ENCODE data around the gene ATP6V0E2. TPM values are rescaled to one million over a fixed set of nuclear protein-coding genes. Genes with fewer than 3 reads are reported as not detected.

The ATP6V0E2 gene
- total RNA-seq, 1 experiment from 2014 or later = 25.4 TPM

- no peak for DNase-seq (ENCODE audit: low spot score)
Observed at GRCh38 chr7:149838992-149839408, 34.8 kb upstream of the ATP6V0E2 start.

DNA sequence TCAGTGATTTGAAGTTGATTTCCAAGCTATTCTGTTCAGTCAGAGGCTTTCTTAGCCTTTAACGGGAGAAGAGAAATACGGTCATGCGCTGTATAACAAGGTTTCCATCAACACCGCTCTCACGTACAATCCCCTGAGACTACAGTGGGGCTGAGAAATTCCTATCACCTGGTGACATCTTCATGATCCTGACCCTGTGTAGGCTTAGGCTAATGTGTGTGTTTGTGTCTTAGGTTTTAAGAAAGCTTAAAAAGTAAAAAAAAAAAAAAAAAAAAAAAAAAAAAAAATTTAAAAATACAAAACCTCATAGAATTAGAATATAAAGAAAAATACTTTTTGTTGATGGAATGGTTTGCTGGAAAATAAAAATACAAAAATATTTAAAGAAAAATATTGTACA is 33.8 kb upstream of the ATP6V0E2 start:
- DNase-seq (ENCODE audit: low spot score) = no peak

GRCh38 chr7:149843566-149843965 is 30.2 kb upstream of the ATP6V0E2 start:
- DNase-seq (ENCODE audit: low spot score) = no peak

GRCh38 chr7:149844445-149844844 is 29.3 kb upstream of the ATP6V0E2 start:
- DNase-seq (ENCODE audit: low spot score) = no peak

DNA sequence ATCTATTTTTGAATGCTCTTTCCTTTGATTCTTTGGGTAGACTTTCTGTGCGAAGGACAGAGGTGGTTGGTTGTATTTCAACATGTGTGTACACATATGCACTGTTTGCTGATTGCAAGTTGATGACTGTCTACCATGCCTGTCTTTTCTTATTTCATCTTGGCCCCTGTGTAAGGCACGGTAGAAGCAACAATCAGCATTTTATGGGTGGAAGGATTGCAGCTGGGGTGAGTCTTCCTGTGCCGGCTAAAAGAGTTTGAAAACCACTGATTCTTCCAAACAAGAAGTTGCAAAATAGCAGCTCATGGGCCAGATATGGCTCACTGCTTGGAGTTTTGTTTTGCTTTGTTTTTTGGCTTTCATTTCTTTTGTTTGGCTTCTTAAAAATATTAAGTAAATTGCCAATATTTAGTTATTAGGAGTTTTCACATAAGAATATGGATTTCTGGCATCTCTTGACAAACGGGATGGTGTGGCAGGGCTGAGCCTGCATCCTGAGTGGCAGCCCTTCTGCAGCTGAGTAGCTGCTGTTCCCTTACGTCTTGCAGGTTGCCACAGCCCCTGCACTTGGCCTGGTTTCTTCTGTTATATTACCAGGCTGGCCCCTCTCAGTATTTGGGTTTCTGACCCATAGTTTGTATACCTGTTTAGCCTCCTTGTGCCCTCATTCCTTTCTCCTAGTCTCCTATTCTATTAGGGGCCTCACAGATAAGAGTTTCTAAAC is 28.4 kb upstream of the ATP6V0E2 start:
- no peak for DNase-seq (ENCODE audit: low spot score)

DNA sequence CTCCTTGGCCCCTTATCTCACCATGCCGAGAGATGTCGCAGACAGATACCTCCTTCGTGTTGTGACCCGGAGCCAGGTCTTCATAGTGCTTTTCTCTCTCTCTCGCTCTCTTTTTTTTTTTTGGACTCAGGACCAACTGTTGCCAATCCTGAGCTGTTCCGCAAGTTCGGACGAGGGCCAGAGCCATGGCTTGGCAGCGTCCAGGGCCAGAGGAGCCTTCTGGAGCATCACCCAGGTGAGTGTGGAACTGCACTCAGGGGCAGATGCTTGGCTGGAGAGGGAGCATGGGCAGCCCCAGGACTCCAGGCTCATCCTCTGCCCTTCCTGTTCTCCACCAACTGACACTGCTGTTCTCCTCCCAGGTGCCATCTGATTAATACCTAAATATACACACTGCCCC is 27.7 kb upstream of the ATP6V0E2 start:
- no peak for DNase-seq (ENCODE audit: low spot score)

DNA sequence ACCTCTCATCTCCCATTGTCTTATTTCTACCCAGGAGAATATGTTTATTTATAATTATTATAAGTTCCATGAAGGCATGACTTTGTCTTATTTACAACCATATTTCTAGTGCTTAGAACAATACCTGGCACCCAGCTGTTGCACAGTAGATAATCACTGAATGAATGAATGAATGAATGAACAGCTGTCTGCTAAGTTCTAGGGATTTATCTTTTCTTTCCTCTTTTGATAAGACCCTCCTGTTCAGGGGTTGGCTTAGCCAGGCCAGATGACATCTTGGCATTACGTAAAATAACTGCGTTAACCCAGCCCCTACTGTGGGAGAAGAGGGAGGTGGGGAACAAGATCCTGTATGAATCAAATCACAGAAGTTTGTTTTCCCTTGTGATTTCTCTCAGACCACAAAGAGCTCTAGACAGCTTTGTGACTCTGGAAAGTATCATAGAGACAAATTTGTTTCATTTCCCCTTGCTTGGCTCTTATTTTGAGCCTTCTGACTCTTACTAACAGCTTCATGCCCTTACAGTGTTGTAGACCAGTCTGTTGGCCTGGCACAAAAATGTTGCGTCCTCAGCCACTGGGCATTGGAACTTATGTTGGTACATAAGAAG is 27.2 kb upstream of the ATP6V0E2 start:
- DNase-seq (ENCODE audit: low spot score) = no peak

DNA sequence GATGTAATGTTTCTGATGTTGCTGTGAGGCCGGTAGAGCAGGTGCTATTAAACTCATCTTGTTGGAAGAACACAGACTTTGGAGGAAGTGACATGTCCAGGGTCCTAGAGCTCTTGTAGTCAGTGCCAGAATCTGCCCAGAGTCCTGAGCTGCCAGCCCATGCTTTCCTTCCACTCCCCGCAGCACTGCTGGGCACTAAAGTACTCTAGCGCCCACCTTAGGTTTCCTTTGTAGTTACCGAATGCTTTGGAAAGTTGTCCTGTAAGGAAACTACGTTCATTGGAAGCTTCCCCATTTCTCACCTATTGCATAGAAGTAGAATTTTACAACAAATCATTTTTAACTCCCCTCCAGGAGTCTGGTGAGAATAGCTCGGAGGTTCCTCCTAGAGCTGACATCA is 24.6 kb upstream of the ATP6V0E2 start:
- DNase-seq (ENCODE audit: low spot score) = no peak

GRCh38 chr7:149850007-149850594 is 23.7 kb upstream of the ATP6V0E2 start:
- no peak for DNase-seq (ENCODE audit: low spot score)

GRCh38 chr7:149850716-149851115 is 23.1 kb upstream of the ATP6V0E2 start:
- DNase-seq (ENCODE audit: low spot score) = no peak

GRCh38 chr7:149851449-149851848 is 22.3 kb upstream of the ATP6V0E2 start:
- no peak for DNase-seq (ENCODE audit: low spot score)

DNA sequence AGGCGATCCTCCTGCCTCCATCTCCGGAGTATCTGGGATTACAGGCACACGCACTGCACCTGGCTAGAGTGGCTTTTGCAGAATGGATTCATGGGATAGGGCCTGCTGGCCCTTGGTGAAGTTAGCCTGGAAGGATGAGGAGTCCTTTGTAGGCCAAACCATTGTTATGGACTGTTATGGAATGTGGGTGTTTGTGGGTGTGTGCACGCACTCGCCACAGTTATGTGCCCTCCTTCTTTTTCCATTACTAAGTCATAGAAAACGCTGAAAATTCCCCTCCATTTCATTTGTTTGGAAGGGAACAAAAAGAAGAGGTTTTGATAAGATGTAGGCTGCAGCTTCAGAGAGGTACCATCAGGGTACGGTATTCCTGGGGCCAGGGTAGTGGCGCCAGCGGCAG is 20.6 kb upstream of the ATP6V0E2 start:
- no peak for DNase-seq (ENCODE audit: low spot score)

- DNase-seq (ENCODE audit: low spot score) = peak; percentile 81
Observed at GRCh38 chr7:149854611-149855360, 19.0 kb upstream of the ATP6V0E2 start.

- DNase-seq (ENCODE audit: low spot score) = peak; percentile 74
Observed at GRCh38 chr7:149855361-149856305, 18.1 kb upstream of the ATP6V0E2 start.

DNA sequence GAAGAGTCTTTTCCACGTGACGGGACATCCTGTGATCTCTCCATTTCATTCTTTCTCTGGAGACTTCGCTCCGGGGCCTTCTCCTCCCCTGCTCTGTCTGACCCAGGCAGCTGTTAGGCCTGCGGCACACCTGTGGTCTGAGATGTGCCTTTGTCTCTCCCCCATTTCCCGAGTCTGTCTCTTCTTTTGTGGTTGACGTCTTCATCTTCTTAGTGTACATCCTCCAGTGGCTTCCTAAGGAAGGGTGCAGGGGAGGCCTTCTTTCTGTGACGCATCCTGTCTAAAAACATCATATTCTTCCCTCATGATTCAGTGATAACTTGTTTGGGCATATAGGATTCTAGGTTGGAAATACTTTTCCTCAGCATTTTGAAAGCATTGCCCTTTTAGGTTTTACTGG is 17.2 kb upstream of the ATP6V0E2 start:
- DNase-seq (ENCODE audit: low spot score) = no peak

DNA sequence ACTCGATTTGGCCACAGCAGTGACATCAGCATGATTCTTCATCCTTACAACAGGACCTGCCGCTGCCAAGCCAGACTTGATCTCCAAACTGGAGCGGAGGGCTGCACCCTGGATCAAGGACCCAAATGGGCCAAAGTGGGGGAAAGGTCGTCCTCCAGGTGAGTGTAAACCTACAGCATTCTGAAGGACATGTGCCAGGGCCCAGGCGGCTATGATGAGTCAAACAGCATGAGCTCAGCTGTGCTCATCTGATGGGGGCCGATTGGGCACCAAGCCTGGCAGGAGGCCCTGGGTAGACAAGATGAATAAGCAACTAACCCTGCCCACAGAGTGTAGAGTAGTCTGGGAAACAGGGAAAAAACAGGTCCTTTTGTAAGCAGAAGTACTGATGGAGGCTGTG is 14.4 kb upstream of the ATP6V0E2 start:
- no peak for DNase-seq (ENCODE audit: low spot score)

GRCh38 chr7:149859876-149860275 is 13.9 kb upstream of the ATP6V0E2 start:
- DNase-seq (ENCODE audit: low spot score) = no peak

- DNase-seq (ENCODE audit: low spot score) = no peak
Observed at GRCh38 chr7:149860821-149861727, 12.7 kb upstream of the ATP6V0E2 start.

DNA sequence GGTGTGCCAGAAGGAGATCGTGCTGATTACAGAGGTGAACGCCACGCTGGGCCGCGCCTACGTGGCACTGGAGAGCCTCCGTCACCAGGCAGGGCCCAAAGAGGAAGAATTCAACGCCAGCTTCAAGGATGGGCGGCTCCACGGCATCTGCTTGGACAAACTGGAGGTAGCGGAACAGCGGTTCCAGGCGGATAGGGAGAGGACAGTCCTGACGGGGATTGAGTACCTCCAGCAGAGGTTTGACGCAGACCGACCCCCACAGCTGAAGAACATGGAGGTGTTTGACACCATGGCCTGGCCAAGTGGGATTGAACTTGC is 12.1 kb upstream of the ATP6V0E2 start:
- DNase-seq (ENCODE audit: low spot score) = no peak

GRCh38 chr7:149862156-149862555 is 11.6 kb upstream of the ATP6V0E2 start:
- DNase-seq (ENCODE audit: low spot score) = no peak

DNA sequence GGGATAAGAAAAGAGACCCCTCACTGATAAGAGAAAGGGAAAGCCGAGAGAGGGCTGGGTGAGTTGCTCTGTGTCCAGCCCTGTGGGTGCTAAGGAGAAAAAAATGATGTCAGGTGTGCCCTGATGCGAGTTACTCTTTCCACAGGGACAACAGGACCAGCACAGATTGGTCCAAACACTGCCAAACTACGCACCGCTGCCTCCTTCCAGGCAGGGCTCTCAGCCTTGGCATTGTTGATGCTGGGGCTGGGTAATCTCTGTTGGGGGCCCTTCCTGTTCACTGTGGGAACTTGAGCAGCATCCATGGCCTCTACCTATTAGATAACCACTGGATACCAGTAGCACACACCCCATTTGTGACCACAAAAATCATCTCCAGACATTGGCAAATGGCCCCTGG is 10.3 kb upstream of the ATP6V0E2 start:
- no peak for DNase-seq (ENCODE audit: low spot score)
